Measurements from ENCODE around the gene BCAM. TPM values are rescaled to one million over a fixed set of nuclear protein-coding genes. Genes with fewer than 3 reads are reported as not detected.

The BCAM gene
- total RNA-seq, 2 experiments from 2014 or later: not detected

- H3K9me3 Mint-ChIP-seq: no peaks in the 10 kb centered on the region
- CTCF ChIA-PET: no interaction called here
- POLR2A ChIA-PET: no interaction called here
Measured at GRCh38 chr19:44816301-44816700, 7.4 kb downstream of the BCAM start.

GRCh38 chr19:44817725-44818465 lies 9.0 kb downstream of the BCAM start:
- DNase-seq (no peak), ATAC-seq (ENCODE audit: poor library complexity) (no peak)
- H3K4me1 ChIP-seq (ENCODE audit: insufficient read depth, low read length): no peaks in the 10 kb centered on the region
- H3K9me3 Mint-ChIP-seq: no peaks in the 10 kb centered on the region
- H3K27ac Mint-ChIP-seq: no peak overlapping the region
- no peaks in the 10 kb centered on the region for H3K27me3 ChIP-seq (ENCODE audit: control insufficient read depth in 1 of 2, insufficient read depth in 2 of 2, low read length in 2 of 2)
- no peak overlapping the region for H3K4me3 Mint-ChIP-seq
- no peaks in the 10 kb centered on the region for H3K4me1 Mint-ChIP-seq (ENCODE audit: low read depth)
- no peaks in the 10 kb centered on the region for H3K36me3 ChIP-seq (ENCODE audit: insufficient read depth, low read length)
- no peaks in the 10 kb centered on the region for H3K36me3 Mint-ChIP-seq (ENCODE audit: low read depth)
- peaks cover 17% of the 10 kb centered on the region for H3K27me3 Mint-ChIP-seq
- no peaks in the 10 kb centered on the region for H3K9me3 ChIP-seq (ENCODE audit: control insufficient read depth in 1 of 2, insufficient read depth in 1 of 2, low read length in 2 of 2)
- H3K4me3 ChIP-seq (ENCODE audit: low read length): no peak overlapping the region
- no peak for TF ChIP-seq CTCF (IDR thresholded peaks at IDR 0.05)
- no peak overlapping the region for H3K27ac ChIP-seq (ENCODE audit: low read depth in 1 of 2, low read length in 2 of 2)
- intact Hi-C loops (cut with DNase I, micrococcal nuclease): no loop called here
- ChIA-PET POLR2A (no interaction called here), CTCF (no interaction called here)

More at GRCh38 chr19:44816301-44816700, 7.4 kb downstream of the BCAM start:
- Histone ChIP-seq H3K27ac (ENCODE audit: low read depth in 1 of 2, low read length in 2 of 2) (no peak overlapping the region), H3K27me3 (ENCODE audit: control insufficient read depth in 1 of 2, insufficient read depth in 2 of 2, low read length in 2 of 2) (no peaks in the 10 kb centered on the region), H3K4me3 (ENCODE audit: low read length) (no peak overlapping the region), H3K9me3 (ENCODE audit: control insufficient read depth in 1 of 2, insufficient read depth in 1 of 2, low read length in 2 of 2) (no peaks in the 10 kb centered on the region), H3K4me1 (ENCODE audit: insufficient read depth, low read length) (no peaks in the 10 kb centered on the region), H3K36me3 (ENCODE audit: insufficient read depth, low read length) (no peaks in the 10 kb centered on the region)
- peaks cover 23% of the 10 kb centered on the region for H3K27me3 Mint-ChIP-seq
- H3K36me3 Mint-ChIP-seq (ENCODE audit: low read depth): no peaks in the 10 kb centered on the region
- no peak overlapping the region for H3K4me3 Mint-ChIP-seq
- DNase-seq (no peak), ATAC-seq (ENCODE audit: poor library complexity) (no peak)
- TF ChIP-seq CTCF (IDR thresholded peaks at IDR 0.05): no peak
- H3K4me1 Mint-ChIP-seq (ENCODE audit: low read depth): no peaks in the 10 kb centered on the region
- intact Hi-C loops (cut with DNase I, micrococcal nuclease): no loop called here
- H3K27ac Mint-ChIP-seq: no peak overlapping the region

- Histone ChIP-seq H3K9me3 (ENCODE audit: control insufficient read depth in 1 of 2, insufficient read depth in 1 of 2, low read length in 2 of 2) (no peaks in the 10 kb centered on the region), H3K27me3 (ENCODE audit: control insufficient read depth in 1 of 2, insufficient read depth in 2 of 2, low read length in 2 of 2) (no peaks in the 10 kb centered on the region), H3K36me3 (ENCODE audit: insufficient read depth, low read length) (no peaks in the 10 kb centered on the region), H3K4me3 (ENCODE audit: low read length) (no peak overlapping the region), H3K4me1 (ENCODE audit: insufficient read depth, low read length) (no peaks in the 10 kb centered on the region), H3K27ac (ENCODE audit: low read depth in 1 of 2, low read length in 2 of 2) (no peak overlapping the region)
- POLR2A ChIA-PET: no interaction called here
- DNase-seq (no peak), ATAC-seq (ENCODE audit: poor library complexity) (no peak)
- no peaks in the 10 kb centered on the region for H3K4me1 Mint-ChIP-seq (ENCODE audit: low read depth)
- no peaks in the 10 kb centered on the region for H3K36me3 Mint-ChIP-seq (ENCODE audit: low read depth)
- intact Hi-C loops (cut with DNase I, micrococcal nuclease): no loop called here
- peaks cover 16% of the 10 kb centered on the region for H3K27me3 Mint-ChIP-seq
- no peak overlapping the region for H3K27ac Mint-ChIP-seq
- H3K4me3 Mint-ChIP-seq: no peak overlapping the region
- TF ChIP-seq CTCF (IDR thresholded peaks at IDR 0.05): no peak
- CTCF ChIA-PET: no interaction called here
- no peaks in the 10 kb centered on the region for H3K9me3 Mint-ChIP-seq
Measured at GRCh38 chr19:44818466-44819031, 9.6 kb downstream of the BCAM start.
